ENCODE results near the gene DPP4.

The DPP4 gene

GRCh38 chr2:162116352-162116751, 42.3 kb upstream of the DPP4 start:
- TF ChIP-seq GLIS3 (CRISPR knock-in tag; IDR thresholded peaks at IDR 0.05) (no peak), PPARA (CRISPR knock-in tag; IDR thresholded peaks at IDR 0.05; ENCODE audit: borderline replicate concordance) (no peak), BACH2 (CRISPR knock-in tag; IDR thresholded peaks at IDR 0.05; ENCODE audit: borderline replicate concordance) (no peak), ZFP30 (CRISPR knock-in tag; IDR thresholded peaks at IDR 0.05) (no peak)
- ATAC-seq: no peak

GRCh38 chr2:162115076-162115475, 41.1 kb upstream of the DPP4 start:
- TF ChIP-seq ZNF565 (CRISPR knock-in tag; conservative IDR thresholded peaks at IDR 0.05; ENCODE audit: low read depth) (no peak), ARNTL (CRISPR knock-in tag; IDR thresholded peaks at IDR 0.05; ENCODE audit: borderline replicate concordance, low read depth) (no peak), ZFP30 (CRISPR knock-in tag; IDR thresholded peaks at IDR 0.05) (no peak), BACH2 (CRISPR knock-in tag; IDR thresholded peaks at IDR 0.05; ENCODE audit: borderline replicate concordance) (no peak), TCF4 (CRISPR knock-in tag; IDR thresholded peaks at IDR 0.05; ENCODE audit: borderline replicate concordance) (no peak), GLIS3 (CRISPR knock-in tag; IDR thresholded peaks at IDR 0.05) (no peak), ISL1 (CRISPR knock-in tag; IDR thresholded peaks at IDR 0.05) (no peak), SNAI2 (CRISPR knock-in tag; IDR thresholded peaks at IDR 0.05) (no peak), ZFP3 (CRISPR knock-in tag; IDR thresholded peaks at IDR 0.05) (no peak), TSHZ2 (CRISPR knock-in tag; IDR thresholded peaks at IDR 0.05) (no peak), ZNF8 (CRISPR knock-in tag; IDR thresholded peaks at IDR 0.05) (no peak), ESRRG (CRISPR knock-in tag; IDR thresholded peaks at IDR 0.05) (no peak), CREB5 (CRISPR knock-in tag; IDR thresholded peaks at IDR 0.05; ENCODE audit: low read depth) (no peak), CSRNP3 (CRISPR knock-in tag; IDR thresholded peaks at IDR 0.05) (no peak), OSR1 (CRISPR knock-in tag; IDR thresholded peaks at IDR 0.05) (no peak), CSDC2 (CRISPR knock-in tag; IDR thresholded peaks at IDR 0.05) (no peak), TOX (CRISPR knock-in tag; IDR thresholded peaks at IDR 0.05; ENCODE audit: borderline replicate concordance) (no peak)
- no peak for ATAC-seq

GRCh38 chr2:162114271-162114670, 40.3 kb upstream of the DPP4 start:
- TF ChIP-seq RARB (CRISPR knock-in tag; IDR thresholded peaks at IDR 0.05) (no peak), ISL1 (CRISPR knock-in tag; IDR thresholded peaks at IDR 0.05) (no peak), ZNF565 (CRISPR knock-in tag; conservative IDR thresholded peaks at IDR 0.05; ENCODE audit: low read depth) (no peak), ARNTL (CRISPR knock-in tag; IDR thresholded peaks at IDR 0.05; ENCODE audit: borderline replicate concordance, low read depth) (no peak), ZNF70 (CRISPR knock-in tag; IDR thresholded peaks at IDR 0.05) (no peak), CREB5 (CRISPR knock-in tag; IDR thresholded peaks at IDR 0.05; ENCODE audit: low read depth) (no peak), BACH2 (CRISPR knock-in tag; IDR thresholded peaks at IDR 0.05; ENCODE audit: borderline replicate concordance) (no peak), TCF4 (CRISPR knock-in tag; IDR thresholded peaks at IDR 0.05; ENCODE audit: borderline replicate concordance) (no peak), ZC3H10 (CRISPR knock-in tag; IDR thresholded peaks at IDR 0.05) (no peak), ESRRG (CRISPR knock-in tag; IDR thresholded peaks at IDR 0.05) (no peak), SNAI2 (CRISPR knock-in tag; IDR thresholded peaks at IDR 0.05) (no peak), CSRNP3 (CRISPR knock-in tag; IDR thresholded peaks at IDR 0.05) (no peak), PPARA (CRISPR knock-in tag; IDR thresholded peaks at IDR 0.05; ENCODE audit: borderline replicate concordance) (no peak), CSDC2 (CRISPR knock-in tag; IDR thresholded peaks at IDR 0.05) (no peak), OSR1 (CRISPR knock-in tag; IDR thresholded peaks at IDR 0.05) (no peak), ZNF8 (CRISPR knock-in tag; IDR thresholded peaks at IDR 0.05) (no peak), GLIS3 (CRISPR knock-in tag; IDR thresholded peaks at IDR 0.05) (no peak)
- no peak for ATAC-seq
